Hippocampal formation (tissue), 2 donors: ENCODE measurements around the gene CHRNB2.

Experiments
- DNase-seq, 2 donors: peaks; one replicate each; lab custom pipeline; 2025; lab: John Stamatoyannopoulos, UW

The CHRNB2 gene

GRCh38 chr1:154581766-154582165 lies 14.2 kb downstream of the CHRNB2 start:
- no peak for DNase-seq

GRCh38 chr1:154582885-154583284 lies 15.3 kb downstream of the CHRNB2 start:
- DNase-seq, result no peak

- DNase-seq, result no peak
These were observed 16.2 kb downstream of the CHRNB2 start for GRCh38 chr1:154583773-154584172.

GRCh38 chr1:154584267-154584994 lies 16.9 kb downstream of the CHRNB2 start:
- no peak for DNase-seq

GRCh38 chr1:154586231-154586630 lies 18.7 kb downstream of the CHRNB2 start:
- DNase-seq, result no peak

GRCh38 chr1:154586641-154587040 lies 19.1 kb downstream of the CHRNB2 start:
- DNase-seq, result no peak

- no peak for DNase-seq
These were observed 22.2 kb downstream of the CHRNB2 start for GRCh38 chr1:154589780-154590179.

GRCh38 chr1:154590756-154591155 lies 23.2 kb downstream of the CHRNB2 start:
- no peak for DNase-seq

- DNase-seq, result no peak
These were observed 23.6 kb downstream of the CHRNB2 start for GRCh38 chr1:154591206-154591605.

GRCh38 chr1:154593390-154593789 lies 25.8 kb downstream of the CHRNB2 start:
- DNase-seq, result no peak

- no peak for DNase-seq
These were observed 27.2 kb downstream of the CHRNB2 start for GRCh38 chr1:154594811-154595210.

GRCh38 chr1:154595621-154596020 lies 28.0 kb downstream of the CHRNB2 start:
- no peak for DNase-seq

- no peak for DNase-seq
These were observed 31.5 kb downstream of the CHRNB2 start for GRCh38 chr1:154598871-154599635.

- no peak for DNase-seq
These were observed 32.1 kb downstream of the CHRNB2 start for GRCh38 chr1:154599658-154600057.

GRCh38 chr1:154603317-154603716 lies 35.7 kb downstream of the CHRNB2 start:
- DNase-seq, result no peak

- no peak for DNase-seq
These were observed 38.0 kb downstream of the CHRNB2 start for GRCh38 chr1:154605534-154605933.

- DNase-seq, result no peak
These were observed 39.6 kb downstream of the CHRNB2 start for GRCh38 chr1:154607106-154607608.

GRCh38 chr1:154607609-154608396 lies 40.2 kb downstream of the CHRNB2 start, which contains the start of gene ADAR:
TSS of gene ADAR (minus strand) at chr1:154608186. CDS start at chr1:154608006, 180 bp downstream.
- peak; percentile 63 to 66 for DNase-seq

- peak; percentile 26 to 38 for DNase-seq
These were observed 41.1 kb downstream of the CHRNB2 start for GRCh38 chr1:154608397-154609270.

- no peak for DNase-seq
These were observed 42.1 kb downstream of the CHRNB2 start for GRCh38 chr1:154609398-154610380.
